H9 (cell line): ENCODE results near the gene LIN54. TPM values are rescaled to one million over a fixed set of nuclear protein-coding genes. Genes with fewer than 3 reads are reported as not detected.

ENCODE experiments used
- DNase-seq: peaks from one replicate; pipeline ENCODE4 v3.0.0-alpha.2; 2017
- H2AFZ ChIP-seq: one replicate; pipeline ENCODE4 v1.6.1; 2013; ENCODE audit warnings: mild to moderate bottlenecking, low read length, control low read depth, moderate library complexity
- H2AK5ac ChIP-seq: 2 replicates; pipeline ENCODE4 v1.6.1; 2013; ENCODE audit warnings: low read length, control low read depth, mixed read lengths; ENCODE audit not compliant: insufficient read length
- H2BK120ac ChIP-seq: one replicate; pipeline ENCODE4 v1.6.1; 2013; ENCODE audit warnings: low read depth, mild to moderate bottlenecking, low read length, control low read depth, inconsistent platforms; ENCODE audit not compliant: poor library complexity, severe bottlenecking
- H2BK12ac ChIP-seq: 2 replicates; pipeline ENCODE4 v1.6.1; 2013; ENCODE audit warnings: low read length, control low read depth, mixed read lengths, low read depth; ENCODE audit not compliant: insufficient read length
- H2BK15ac ChIP-seq: 2 replicates; pipeline ENCODE4 v1.6.1; 2013; ENCODE audit warnings: low read depth, low read length, control low read depth
- H2BK20ac ChIP-seq: one replicate; pipeline ENCODE4 v1.6.1; 2013; ENCODE audit warnings: low read depth, mild to moderate bottlenecking, low read length, control low read depth, inconsistent platforms; ENCODE audit not compliant: poor library complexity, severe bottlenecking
- H2BK5ac ChIP-seq: 2 replicates; pipeline ENCODE4 v1.6.1; 2013; ENCODE audit warnings: low read length, control low read depth, mixed read lengths; ENCODE audit not compliant: insufficient read length
- H3K14ac ChIP-seq: 2 replicates; pipeline ENCODE4 v1.6.1; 2013; ENCODE audit warnings: low read length, control low read depth; ENCODE audit not compliant: insufficient read depth
- H3K18ac ChIP-seq: 2 replicates; pipeline ENCODE4 v1.6.1; 2013; ENCODE audit warnings: low read depth, mild to moderate bottlenecking, mixed read lengths, low read length, control low read depth; ENCODE audit not compliant: insufficient read length
- H3K23ac ChIP-seq: 2 replicates; pipeline ENCODE4 v1.6.1; 2013; ENCODE audit warnings: low read length, control low read depth, mixed read lengths, low read depth; ENCODE audit not compliant: insufficient read length
- H3K23me2 ChIP-seq: 2 replicates; pipeline ENCODE4 v1.6.1; 2013; ENCODE audit warnings: low read depth, mild to moderate bottlenecking, mixed read lengths, low read length, control low read depth; ENCODE audit not compliant: insufficient read length, poor library complexity, severe bottlenecking
- H3K27ac ChIP-seq: 2 replicates; pipeline ENCODE4 v1.5.1; 2013; ENCODE audit warnings: low read length, control low read depth, mixed read lengths, low read depth; ENCODE audit not compliant: insufficient read length
- H3K27me3 ChIP-seq: 2 replicates; pipeline ENCODE4 v1.6.1; 2013; ENCODE audit warnings: low read length, control low read depth, inconsistent platforms; ENCODE audit not compliant: insufficient read depth
- H3K4ac ChIP-seq: 2 replicates; pipeline ENCODE4 v1.6.1; 2013; ENCODE audit warnings: low read depth, mild to moderate bottlenecking, control low read depth, inconsistent platforms, low read length, moderate library complexity
- H3K4me1 ChIP-seq: 2 replicates; pipeline ENCODE4 v1.6.1; 2013; ENCODE audit warnings: low read length, control low read depth, inconsistent platforms; ENCODE audit not compliant: insufficient read depth
- H3K4me2 ChIP-seq: 2 replicates; pipeline ENCODE4 v1.6.1; 2013; ENCODE audit warnings: low read length, control low read depth, mixed read lengths; ENCODE audit not compliant: insufficient read length, insufficient read depth
- H3K56ac ChIP-seq: 2 replicates; pipeline ENCODE4 v1.6.1; 2013; ENCODE audit warnings: low read depth, mild to moderate bottlenecking, mixed read lengths, low read length, control low read depth; ENCODE audit not compliant: insufficient read length
- H3K79me1 ChIP-seq: 2 replicates; pipeline ENCODE4 v1.6.1; 2013; ENCODE audit warnings: low read depth, mild to moderate bottlenecking, moderate library complexity, low read length, control low read depth, inconsistent platforms; ENCODE audit not compliant: insufficient read depth, poor library complexity, severe bottlenecking
- H3K79me2 ChIP-seq: 2 replicates; pipeline ENCODE4 v1.6.1; 2013; ENCODE audit warnings: low read length, control low read depth, inconsistent platforms; ENCODE audit not compliant: insufficient read depth
- H3K9ac ChIP-seq: 2 replicates; pipeline ENCODE4 v1.6.1; 2013; ENCODE audit warnings: low read length, control low read depth, mixed read lengths; ENCODE audit not compliant: insufficient read length; ENCODE audit errors: extremely low read depth
- H3K9me3 ChIP-seq: one replicate; pipeline ENCODE4 v1.6.1; 2013; ENCODE audit warnings: low read depth, low read length, inconsistent platforms; ENCODE audit not compliant: control insufficient read depth
- H3T11ph ChIP-seq: one replicate; pipeline ENCODE4 v1.6.1; 2013; ENCODE audit warnings: mild to moderate bottlenecking, low read length, control low read depth, inconsistent platforms
- H4K20me1 ChIP-seq: one replicate; pipeline ENCODE4 v1.6.1; 2013; ENCODE audit not compliant: control insufficient read depth, insufficient read length, insufficient read depth
- H4K5ac ChIP-seq: 2 replicates; pipeline ENCODE4 v1.6.1; 2013; ENCODE audit warnings: low read depth, mild to moderate bottlenecking, mixed read lengths, low read length, control low read depth; ENCODE audit not compliant: insufficient read length
- H4K8ac ChIP-seq: replicated peaks from 2 replicates; pipeline ENCODE4 v1.6.1; 2013; ENCODE audit warnings: low read length, control low read depth, mixed read lengths, low read depth; ENCODE audit not compliant: insufficient read length
- H4K91ac ChIP-seq: 2 replicates; pipeline ENCODE4 v1.6.1; 2013; ENCODE audit warnings: low read depth, mild to moderate bottlenecking, moderate library complexity, mixed read lengths, low read length, control low read depth; ENCODE audit not compliant: insufficient read length
- H3K27ac Mint-ChIP-seq, 3 experiments: 2 replicates in 2 of 3; 3 replicates in 1 of 3; pipeline ENCODE4 v1.8.0; 2020 to 2021; ENCODE audit warnings: mixed read lengths in 3 of 3, mild to moderate bottlenecking in 1 of 3, moderate library complexity in 1 of 3
- H3K27me3 Mint-ChIP-seq: 2 replicates; pipeline ENCODE4 v1.8.0; 2021; ENCODE audit warnings: low read depth, mild to moderate bottlenecking, moderate library complexity, mixed read lengths
- H3K36me3 Mint-ChIP-seq, 3 experiments: 2 replicates in 2 of 3; 3 replicates in 1 of 3; pipeline ENCODE4 v1.8.0; 2020 to 2021; ENCODE audit warnings: low read depth in 3 of 3, mixed read lengths in 3 of 3; ENCODE audit not compliant: insufficient read depth in 1 of 3
- H3K4me1 Mint-ChIP-seq, 2 experiments: 2 replicates each; pipeline ENCODE4 v1.8.0; 2020; ENCODE audit warnings: mixed read lengths in 2 of 2
- H3K4me3 Mint-ChIP-seq, 2 experiments: 2 replicates in 1 of 2; 3 replicates in 1 of 2; pipeline ENCODE4 v1.8.0; 2020 to 2021; ENCODE audit warnings: mild to moderate bottlenecking in 2 of 2, mixed read lengths in 2 of 2, moderate library complexity in 1 of 2
- H3K9me3 Mint-ChIP-seq, 2 experiments: 2 replicates in 1 of 2; 3 replicates in 1 of 2; pipeline ENCODE4 v1.8.0; 2020; ENCODE audit warnings: mild to moderate bottlenecking in 2 of 2, mixed read lengths in 2 of 2, moderate library complexity in 1 of 2
- total RNA-seq: library from RNA; stranded (reverse); gene quantifications from 2 replicates; pipeline ENCODE4 v1.2.1, GENCODE V29; 2021
- TF ChIP-seq, protein P1 (sequence below): fragments of 200-600 bp; sonication (generic); conservative IDR thresholded peaks from 3 replicates; pipeline ENCODE4 v1.8.0; 2021; ENCODE audit warnings: antibody characterized with exemption, mild to moderate bottlenecking

LIN54 gene
- total RNA-seq, 1 experiment from 2014 or later: 16.3 TPM

DNA sequence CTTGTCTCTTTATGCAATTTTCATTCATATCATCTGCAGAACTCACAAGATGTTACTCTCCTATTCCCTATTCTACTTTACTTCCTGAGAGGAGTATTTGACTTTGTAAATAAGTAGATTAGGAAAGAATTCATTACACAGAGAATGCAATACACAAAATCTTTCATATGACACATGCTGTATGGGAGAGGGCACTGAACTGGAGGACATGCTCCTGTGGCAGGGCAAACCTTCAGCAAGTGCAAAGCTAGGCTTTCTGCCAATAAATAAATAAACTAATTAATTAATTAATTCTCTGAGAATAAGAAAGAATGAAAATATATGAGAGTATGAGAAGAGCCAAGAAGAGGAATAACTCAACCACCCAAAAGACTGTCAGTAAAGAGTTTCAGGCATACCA, 76.2 kb downstream of the LIN54 start:
- Histone ChIP-seq H4K20me1 (no peaks in the 10 kb centered on the region), H2BK20ac (no peak overlapping the region), H3K79me2 (no peaks in the 10 kb centered on the region), H3K4me1 (no peaks in the 10 kb centered on the region), H3K14ac (no peak overlapping the region), H3K79me1 (no peaks in the 10 kb centered on the region), H4K91ac (no peak overlapping the region), H3K23ac (no peak overlapping the region), H3K9ac (no peak overlapping the region), H2BK5ac (no peak overlapping the region), H3K27me3 (no peaks in the 10 kb centered on the region), H3K27ac (no peak overlapping the region), H3K9me3 (no peaks in the 10 kb centered on the region), H2BK15ac (no peak overlapping the region), H3K18ac (no peak overlapping the region), H3K23me2 (no peaks in the 10 kb centered on the region), H3K56ac (no peak overlapping the region), H3T11ph (no peak overlapping the region), H3K4me2 (no peak overlapping the region), H4K8ac (no peak overlapping the region), H4K5ac (no peak overlapping the region), H2AFZ (no peak overlapping the region), H2BK12ac (no peak overlapping the region), H3K4ac (no peak overlapping the region), H2AK5ac (no peak overlapping the region), H2BK120ac (no peak overlapping the region)
- H3K27me3 Mint-ChIP-seq: no peaks in the 10 kb centered on the region
- H3K9me3 Mint-ChIP-seq: no peaks in the 10 kb centered on the region
- TF ChIP-seq, protein P1, sequence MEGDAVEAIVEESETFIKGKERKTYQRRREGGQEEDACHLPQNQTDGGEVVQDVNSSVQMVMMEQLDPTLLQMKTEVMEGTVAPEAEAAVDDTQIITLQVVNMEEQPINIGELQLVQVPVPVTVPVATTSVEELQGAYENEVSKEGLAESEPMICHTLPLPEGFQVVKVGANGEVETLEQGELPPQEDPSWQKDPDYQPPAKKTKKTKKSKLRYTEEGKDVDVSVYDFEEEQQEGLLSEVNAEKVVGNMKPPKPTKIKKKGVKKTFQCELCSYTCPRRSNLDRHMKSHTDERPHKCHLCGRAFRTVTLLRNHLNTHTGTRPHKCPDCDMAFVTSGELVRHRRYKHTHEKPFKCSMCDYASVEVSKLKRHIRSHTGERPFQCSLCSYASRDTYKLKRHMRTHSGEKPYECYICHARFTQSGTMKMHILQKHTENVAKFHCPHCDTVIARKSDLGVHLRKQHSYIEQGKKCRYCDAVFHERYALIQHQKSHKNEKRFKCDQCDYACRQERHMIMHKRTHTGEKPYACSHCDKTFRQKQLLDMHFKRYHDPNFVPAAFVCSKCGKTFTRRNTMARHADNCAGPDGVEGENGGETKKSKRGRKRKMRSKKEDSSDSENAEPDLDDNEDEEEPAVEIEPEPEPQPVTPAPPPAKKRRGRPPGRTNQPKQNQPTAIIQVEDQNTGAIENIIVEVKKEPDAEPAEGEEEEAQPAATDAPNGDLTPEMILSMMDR: no peak
- H3K36me3 Mint-ChIP-seq: peaks cover 5 to 40% (median 29%) of the 10 kb centered on the region in 3 experiments; a peak in 6 of 7 replicates
- no peaks in the 10 kb centered on the region for H3K4me1 Mint-ChIP-seq
- no peak overlapping the region for H3K4me3 Mint-ChIP-seq
- H3K27ac Mint-ChIP-seq: 0 out of 7 replicates have a peak overlapping the region, but pooled peaks of 1 of the 3 experiments have one; percentile 4
- no peak for DNase-seq
